GM21381 (cell line): ENCODE measurements around the gene NT5E.

Experiments
- ATAC-seq: cut with Tn5 transposase; IDR thresholded peaks from one replicate; pipeline ENCODE4 v1.9.1; 2021; ENCODE audit warnings: mild to moderate bottlenecking, moderate library complexity; ENCODE audit not compliant: unreplicated experiment

NT5E gene

DNA sequence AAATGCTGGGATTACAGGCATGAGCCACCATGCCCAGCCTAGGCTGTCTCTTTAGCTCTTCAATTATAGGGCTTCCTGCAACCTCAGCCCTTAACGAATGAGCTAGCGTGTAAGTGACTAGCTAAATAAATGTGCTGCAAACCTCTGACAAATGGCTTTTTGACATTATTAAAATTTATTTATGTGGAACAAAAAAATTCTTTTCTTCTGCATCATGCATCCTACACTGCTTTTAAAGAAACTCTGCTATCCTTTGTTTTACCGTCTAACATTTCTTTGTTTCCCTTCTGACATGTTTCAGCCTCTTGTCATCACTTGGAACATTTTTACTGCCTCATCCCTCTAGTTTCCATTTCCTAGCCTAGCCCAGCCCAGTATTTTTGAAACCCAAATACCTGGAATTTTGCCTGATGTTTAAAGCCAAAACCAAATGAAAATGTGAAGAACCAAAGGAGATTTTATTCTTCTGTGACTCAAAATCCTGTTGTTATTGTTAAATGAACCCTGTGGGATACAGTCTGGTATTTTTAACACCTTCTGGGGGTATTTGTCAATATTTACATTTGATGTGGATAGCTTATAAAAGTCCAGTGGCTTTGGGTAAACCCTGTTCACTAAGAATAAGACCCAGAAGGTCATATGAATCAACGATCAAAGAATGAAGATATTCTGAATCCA is 9.5 kb downstream of the NT5E start:
- ATAC-seq: no peak

DNA sequence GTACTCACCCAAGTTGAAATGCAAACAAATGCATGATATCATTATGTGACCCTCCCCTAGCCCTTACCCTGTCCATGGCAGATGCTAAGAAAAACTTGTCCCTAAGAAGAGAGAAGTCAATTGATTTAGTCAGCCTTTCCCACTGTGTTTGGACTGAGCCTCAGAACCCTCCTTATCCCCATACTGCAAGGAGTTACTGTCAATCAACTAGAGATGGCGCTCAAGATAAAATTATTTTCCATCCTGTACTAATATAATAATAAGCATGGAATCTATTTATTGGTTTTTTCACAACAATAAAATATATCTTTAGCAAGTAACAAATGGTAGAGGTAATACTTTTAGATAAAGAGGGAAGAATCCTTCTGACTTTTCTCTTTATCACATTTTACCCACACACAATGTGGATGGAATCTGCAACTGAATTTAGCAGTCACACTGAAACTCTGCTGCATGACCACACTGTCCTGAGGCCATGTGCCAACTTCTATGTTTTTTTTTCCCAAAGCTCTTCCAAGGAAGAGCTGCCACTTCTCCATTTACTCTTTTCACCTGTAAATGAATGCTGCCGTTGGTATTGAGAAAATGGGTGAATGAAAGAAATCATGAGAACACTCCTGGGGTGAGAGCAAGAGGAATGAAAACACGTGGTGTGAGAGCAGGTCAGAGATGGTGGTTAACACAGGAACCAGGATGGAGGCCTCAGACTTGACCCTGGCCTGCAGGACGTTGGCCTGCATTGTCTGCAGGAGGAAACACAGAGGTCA is 10.5 kb downstream of the NT5E start:
- peak; percentile 44 for ATAC-seq

DNA sequence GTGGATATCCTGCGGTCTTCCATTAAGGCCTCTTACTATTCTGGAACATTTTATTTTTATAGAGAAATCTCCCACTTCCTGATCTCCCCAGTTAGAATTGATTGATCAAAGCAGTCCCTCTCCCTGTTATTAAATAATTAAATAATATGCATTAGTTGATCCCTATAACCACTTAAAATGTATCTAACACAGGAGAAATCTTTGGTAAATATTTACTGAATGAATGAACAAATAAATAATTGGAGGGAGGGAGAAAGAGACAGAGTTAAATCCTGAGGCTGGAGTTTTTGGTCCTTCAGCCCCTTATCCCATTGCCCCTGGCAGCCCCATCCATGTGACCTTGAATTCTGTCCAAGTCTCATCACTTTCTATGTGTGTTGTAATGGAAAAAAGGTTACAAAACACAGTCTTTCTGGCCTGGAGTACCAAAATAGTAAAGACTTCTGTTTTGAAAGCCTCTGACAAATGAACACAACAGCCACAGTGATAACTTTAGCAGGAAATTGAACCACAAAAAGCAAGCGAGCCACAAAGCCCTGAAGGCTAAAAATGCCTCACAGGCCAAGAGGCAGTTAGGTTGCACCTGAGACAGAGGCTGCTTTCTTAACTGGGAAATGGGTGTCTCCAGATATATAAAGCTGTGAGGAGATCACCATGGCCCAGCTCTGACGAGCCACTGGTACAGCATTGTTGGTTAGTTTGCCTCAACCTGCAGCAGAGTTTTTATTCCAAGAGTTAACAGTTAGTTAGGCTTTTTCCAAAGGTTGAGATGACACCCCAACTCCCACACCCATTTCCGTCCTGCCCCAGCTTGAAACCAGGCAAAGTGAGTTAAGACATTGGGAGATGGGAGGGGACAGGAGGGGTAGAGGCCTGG is 11.3 kb downstream of the NT5E start:
- ATAC-seq: peak; percentile 72

DNA sequence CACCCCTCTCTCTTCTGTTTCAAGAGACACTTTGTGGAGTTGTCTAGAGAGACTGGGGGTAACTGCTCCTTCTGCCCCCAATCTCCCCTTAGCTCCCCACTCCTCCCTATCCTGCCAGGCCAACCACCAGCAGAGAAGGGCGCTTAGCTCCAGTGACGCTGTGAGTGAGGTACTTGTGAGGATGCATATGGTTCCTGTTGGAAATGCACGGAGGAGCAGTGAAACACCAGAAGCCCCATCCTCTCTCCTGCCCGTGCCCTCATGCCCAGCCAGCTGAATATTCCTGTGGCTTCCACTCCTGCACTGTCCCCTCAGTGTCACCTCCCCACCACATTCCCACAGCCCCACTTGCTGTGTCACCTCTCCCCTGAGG is 11.9 kb downstream of the NT5E start:
- ATAC-seq: no peak

DNA sequence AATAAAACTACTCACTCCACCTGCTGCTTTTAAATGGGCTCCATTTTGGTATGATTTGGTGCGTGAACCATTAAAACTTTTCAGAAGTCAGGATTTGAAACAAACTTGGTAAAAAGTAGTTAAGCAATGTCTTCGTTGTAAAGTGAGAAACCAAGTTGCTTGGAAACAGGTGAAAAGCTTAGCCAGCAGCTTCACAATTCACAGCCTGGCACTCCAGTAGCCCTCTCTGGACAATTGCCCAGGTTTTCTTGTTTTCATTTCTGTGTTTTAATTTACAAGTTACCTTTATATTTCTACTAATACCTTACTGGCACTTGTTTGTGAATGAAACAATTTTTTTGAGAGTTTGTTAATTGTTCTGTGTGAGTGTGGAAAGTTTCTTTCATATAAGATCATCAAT is 12.8 kb downstream of the NT5E start:
- no peak for ATAC-seq

DNA sequence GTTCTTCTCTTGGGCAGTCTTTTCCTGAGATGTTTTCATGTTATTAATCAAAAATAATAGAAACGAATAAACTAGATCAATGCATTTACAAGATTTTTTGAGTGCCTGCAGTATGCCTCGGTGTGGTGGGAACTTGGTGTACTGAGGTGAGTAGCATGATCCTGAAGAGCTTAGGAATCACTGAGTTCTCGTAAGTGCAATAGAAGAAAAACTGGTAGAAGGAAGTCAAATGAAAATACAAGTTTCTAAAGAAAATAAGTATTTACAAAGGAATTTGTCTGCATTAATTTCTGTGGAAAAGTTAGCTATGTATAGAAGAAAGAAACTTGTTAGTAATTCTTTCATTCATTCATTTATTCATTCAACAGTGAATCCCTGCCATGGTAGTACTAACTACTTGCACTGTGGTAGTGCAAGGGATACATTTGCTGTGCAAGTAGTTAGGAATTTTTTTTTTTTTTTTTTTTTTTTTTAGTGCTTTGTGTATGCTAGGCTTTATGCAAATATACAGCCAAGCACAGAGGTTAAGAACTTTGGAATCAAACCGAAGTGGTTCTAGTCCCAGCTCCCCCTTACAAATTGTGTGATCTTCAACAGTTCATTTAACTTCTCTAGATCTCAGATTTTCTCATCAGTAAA is 13.9 kb downstream of the NT5E start:
- ATAC-seq: no peak

DNA sequence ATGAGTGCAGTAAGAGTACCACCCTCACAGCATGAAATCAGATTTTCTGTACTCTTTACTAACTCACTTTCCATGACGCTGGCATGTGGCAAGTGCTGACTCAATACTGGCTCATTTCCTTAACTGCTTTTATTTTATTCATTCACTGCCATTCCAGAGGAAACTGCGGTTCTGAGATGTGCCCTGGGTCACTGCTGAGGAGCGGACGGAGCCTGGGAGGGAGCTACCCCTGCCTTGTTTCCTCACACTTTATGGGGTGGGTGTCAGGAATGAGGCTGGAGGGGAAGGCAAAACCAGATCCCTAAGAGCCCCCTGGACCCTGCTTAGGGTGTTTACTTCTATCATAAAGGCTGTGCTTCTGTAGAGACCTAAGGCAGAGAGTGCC is 14.4 kb downstream of the NT5E start:
- no peak for ATAC-seq

DNA sequence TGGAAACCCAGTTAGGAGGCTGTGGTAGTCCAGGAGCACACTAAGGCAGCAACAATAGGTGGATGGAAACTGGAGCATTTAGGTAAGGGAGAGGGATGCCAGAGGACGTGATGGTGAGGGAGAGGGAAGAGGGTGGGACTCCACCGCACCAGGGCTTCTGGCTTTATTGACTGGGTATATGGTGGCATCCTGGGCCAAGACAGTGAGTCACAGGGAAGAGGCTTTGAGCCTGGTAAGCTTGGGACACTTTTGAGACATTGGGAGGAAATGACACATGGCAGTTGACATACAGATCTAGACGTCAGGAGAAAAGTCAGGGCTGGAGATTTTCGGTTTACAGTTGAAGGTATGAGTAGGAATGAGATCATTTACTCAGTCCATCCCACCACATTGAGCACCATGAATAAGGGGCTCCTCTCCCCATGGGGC is 14.9 kb downstream of the NT5E start:
- no peak for ATAC-seq

DNA sequence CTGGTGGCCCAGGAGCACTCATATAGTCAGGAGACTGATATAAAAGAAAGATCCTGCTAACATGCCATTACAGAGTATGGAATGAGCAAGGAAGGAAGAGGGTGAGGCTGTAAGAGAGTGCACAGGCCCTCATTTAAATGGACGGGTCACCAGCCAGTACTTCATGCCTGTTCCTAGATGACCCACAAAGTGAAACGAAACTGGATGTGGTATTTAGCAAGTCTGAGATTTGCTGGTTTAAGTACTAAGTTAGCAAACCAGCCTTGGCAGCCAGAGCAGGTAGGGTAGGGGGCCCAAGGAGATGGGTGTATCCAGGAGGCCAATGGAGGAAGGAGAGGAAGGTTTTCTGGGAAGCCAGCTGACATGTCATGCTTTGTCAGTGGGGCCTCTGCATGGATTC is 15.9 kb downstream of the NT5E start:
- peak; percentile 42 for ATAC-seq

DNA sequence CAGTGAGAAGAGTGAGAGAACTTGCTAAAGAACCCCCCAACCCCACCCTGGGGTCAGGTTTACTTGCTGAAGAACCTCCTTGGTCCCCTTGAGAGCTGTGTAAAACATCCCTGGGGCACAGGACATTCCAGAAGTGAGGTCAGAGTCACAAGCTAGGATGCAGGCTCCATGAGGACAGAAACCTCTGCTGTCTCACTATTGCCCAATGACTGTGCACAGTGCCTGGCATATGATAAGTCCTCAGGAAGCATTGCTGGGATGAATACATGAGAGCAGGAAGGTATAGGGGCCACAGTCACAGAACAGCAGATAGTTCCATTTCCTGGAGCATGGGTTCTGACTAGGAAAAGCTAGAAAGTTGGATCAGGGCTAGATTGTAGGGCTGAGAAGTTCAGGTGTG is 18.4 kb downstream of the NT5E start:
- no peak for ATAC-seq

DNA sequence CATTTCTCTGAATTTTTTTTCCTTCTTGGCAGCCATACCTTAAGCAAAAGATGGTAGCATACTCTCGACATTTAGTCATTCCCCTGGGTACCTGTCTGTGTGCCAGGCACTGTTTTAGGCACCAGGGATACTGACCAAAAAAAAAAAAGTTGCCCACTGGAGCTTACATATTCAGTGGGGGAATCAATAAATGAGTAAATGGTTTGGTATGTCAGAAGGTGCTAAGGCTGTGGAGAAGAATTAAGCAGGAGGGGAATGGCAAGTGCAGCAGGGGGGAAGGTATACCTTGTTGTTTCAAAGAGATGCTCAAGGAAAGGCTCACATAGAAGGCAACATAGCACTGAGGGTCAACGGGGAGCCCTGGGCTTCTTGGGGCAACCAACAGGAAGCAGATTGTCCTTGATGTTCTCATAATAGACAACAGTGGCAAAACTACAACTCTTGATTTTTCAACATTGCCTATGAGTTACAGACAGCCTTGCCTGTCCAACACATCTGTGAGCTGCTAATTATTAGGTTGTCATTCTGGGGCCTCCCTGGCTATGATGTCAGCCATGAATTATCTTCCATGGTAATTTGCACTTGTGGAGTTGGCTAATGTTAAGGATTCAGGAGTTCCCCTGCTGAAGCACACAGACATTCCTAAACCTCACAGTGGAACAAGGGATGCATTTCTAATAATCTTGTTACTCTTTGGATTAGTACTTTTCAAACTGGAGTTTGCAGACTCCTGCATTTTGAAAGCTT is 19.6 kb downstream of the NT5E start:
- ATAC-seq: no peak

DNA sequence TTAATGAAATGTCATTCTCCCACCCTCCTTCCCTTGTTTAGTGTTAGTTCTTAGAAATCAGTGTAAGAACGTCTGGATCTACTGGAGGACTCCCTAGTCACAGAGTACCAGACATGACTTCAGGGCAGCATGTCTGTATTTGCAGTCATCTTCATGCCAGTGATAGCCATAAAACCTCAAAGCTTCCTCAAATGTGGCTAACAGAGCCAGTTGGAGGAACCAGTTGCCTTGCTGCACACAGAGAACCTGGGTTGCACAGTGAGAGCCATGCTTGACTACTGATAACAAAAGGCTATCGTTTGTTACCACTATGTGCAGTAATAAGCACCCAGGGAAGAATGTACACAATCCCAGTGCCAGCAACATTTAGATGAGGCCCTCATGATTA is 20.1 kb downstream of the NT5E start:
- no peak for ATAC-seq

DNA sequence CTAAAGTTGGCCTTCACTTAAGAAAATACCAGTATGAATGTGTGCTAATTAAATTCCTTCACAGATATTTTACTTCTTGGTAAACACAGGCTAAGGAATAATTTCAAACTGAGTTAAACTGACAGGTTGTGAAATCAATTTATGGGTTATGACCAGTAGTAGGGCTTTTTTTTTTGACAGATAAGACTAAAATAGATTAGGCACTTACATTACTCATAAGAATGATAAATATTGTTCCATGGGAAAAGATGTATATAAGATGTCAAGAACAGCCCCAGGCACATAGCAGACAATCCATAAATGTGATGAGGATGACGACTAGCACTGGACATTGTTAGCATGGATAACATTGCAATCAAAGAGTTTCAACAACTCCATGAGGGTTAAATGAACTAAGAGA is 22.9 kb downstream of the NT5E start:
- no peak for ATAC-seq

DNA sequence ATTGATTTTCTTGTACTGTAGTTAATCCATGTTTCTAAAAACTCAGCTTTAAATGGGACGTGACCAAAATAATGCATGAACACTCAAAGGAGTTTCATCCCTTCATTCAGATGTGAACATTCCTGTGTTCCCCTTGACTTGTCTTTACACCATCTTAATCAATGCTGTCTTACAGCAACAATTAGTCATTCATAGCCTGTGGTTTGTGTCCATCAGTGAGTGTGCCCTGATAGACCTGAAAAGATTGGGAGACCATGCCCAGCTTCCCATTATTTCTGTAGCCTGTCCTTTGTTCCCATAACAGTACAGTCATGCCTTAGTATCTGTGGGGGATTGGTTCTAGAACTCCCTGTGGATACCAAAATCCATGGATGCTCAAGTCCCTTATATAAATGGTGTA is 23.9 kb downstream of the NT5E start:
- ATAC-seq: no peak

DNA sequence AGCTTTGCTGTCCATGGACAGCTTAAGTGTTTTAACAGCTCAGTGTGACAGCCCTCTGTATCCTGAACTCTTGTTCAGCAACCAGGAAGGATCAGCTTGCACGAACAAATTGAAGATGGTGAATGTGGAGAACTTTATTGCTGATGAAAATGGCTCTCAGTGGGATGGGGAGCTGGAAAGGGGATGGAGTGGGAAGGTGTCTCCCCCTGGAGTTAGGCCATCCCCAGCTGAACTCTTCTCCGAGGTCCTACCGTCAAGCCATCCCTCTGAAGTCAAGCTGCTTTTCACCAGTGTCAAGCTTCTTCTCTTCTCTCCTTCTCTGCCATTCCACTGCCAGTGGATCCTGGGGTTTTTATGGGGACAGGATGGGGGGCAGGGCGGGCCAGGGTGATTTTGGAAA is 26.6 kb downstream of the NT5E start:
- no peak for ATAC-seq

DNA sequence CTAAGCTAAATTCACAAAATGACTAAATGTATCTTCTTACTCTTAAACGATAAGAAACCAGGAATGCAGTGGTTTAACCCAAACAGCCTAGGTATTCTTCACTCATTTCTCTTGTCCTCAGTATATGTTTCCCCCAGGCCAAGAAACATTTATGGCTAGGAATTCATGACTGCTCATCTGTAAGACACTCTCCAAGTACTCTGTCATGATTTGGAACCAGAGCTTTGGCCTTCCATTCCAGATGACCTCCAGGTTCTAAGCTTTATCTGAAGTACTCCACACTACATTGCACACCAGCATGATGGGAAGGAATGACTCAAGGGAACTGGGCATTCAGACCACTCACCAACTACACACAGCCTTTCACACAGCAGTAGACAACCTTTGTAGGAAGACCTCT is 29.3 kb downstream of the NT5E start:
- ATAC-seq: no peak

DNA sequence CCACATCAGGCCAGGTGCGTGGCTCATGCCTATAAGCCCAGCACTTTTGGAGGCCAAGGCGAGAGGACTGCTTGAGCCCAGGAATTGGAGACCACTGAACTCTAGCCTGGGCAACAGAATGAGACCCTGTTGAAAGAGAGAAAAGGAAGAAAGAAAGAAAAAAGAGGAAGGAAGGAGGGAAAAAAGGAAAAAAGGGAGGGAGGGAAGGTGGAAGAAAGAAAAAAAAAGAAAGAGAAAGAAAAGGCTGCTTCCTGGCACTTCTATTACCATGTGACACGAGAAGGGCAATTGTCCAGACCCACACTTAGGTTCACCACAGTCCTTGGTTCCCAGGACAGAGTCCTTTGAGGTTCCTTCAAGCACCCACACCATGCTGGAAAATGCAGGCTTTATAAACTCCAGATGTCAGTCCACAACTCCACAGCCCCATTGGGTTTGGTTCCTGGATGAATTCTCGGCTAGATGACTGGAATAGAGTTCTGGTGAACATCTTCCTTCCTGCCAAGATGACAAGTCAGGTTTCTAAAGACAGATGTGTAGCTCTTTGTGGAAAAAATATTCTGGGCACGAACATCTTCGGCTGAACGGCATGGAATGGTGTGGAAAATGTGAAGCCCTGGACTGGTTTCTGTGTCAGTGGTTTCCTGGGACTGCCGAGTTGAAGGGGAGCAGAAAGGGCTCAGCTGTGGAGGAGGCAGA is 32.5 kb downstream of the NT5E start:
- ATAC-seq: peak; percentile 9

DNA sequence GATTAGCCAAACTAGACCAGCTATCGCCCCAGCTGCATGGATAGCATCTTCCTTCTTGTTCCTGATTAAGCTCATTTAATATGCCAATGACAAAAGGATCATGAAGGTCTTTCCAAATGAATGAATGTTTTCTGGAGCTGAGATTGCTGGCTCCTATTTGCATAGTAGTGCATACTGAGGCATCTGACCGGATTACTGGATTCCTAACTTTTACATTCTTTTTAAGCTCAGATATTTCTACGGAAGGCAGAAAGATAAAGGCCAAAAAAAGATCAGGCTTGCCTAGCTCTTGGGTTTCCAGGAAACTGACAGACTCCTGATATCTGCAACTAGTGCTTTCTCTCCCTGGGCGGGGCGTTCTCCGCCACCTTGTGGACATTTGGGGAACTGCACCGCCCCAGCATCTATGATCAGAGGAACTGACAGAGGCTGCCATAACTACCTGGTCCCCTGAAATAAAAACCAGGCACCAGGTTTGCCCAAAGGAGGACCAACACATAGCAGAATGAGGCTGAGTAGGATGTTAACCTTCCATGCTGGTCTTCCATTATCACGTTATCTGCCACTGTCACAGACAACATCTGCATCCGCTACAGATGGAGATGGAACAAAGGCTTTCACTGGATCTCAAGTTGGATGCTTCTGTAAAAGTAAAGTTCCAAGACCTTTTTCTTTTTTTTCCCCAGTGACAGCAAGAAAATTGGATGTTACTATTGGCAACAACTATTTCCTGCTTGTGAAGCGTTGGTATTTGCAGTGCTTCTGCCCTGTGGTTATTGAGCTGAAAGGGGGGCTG is 33.2 kb downstream of the NT5E start:
- peak; percentile 84 for ATAC-seq

DNA sequence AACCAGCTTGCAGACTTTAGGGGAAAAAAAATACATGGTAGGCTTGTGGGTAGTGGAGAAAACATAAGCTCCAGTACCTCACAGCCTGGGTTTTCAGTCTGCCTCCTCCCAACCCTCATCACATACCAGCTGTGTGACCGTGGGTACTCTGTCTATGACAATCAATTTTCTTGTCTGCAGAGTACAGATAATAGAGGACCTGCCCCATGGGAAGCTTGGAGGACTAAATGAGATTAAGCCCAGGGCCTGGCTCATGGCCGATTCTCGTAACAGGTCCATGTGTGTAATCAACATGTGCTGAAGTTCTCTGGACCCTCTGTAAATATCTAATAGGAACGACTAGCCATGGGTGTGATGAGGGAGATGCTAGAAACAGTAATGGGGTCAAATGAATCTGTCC is 34.0 kb downstream of the NT5E start:
- no peak for ATAC-seq
